ENCODE measurements around the gene PBX4.

- TF ChIP-seq POLR2A (IDR thresholded peaks at IDR 0.05) (no peak), CTCF (IDR thresholded peaks at IDR 0.05) (no peak)
These were observed 78.3 kb downstream of the PBX4 start for GRCh38 chr19:19540064-19540714.

Data from tibial nerve (tissue), 3 donors.